ENCODE results near the gene KCNMB4.
"Not testable (repeated sequence)": the region's sequence is repeated elsewhere in the genome, so short reads cannot be mapped to it uniquely, and the experiment has no call there.

Gene KCNMB4

DNA sequence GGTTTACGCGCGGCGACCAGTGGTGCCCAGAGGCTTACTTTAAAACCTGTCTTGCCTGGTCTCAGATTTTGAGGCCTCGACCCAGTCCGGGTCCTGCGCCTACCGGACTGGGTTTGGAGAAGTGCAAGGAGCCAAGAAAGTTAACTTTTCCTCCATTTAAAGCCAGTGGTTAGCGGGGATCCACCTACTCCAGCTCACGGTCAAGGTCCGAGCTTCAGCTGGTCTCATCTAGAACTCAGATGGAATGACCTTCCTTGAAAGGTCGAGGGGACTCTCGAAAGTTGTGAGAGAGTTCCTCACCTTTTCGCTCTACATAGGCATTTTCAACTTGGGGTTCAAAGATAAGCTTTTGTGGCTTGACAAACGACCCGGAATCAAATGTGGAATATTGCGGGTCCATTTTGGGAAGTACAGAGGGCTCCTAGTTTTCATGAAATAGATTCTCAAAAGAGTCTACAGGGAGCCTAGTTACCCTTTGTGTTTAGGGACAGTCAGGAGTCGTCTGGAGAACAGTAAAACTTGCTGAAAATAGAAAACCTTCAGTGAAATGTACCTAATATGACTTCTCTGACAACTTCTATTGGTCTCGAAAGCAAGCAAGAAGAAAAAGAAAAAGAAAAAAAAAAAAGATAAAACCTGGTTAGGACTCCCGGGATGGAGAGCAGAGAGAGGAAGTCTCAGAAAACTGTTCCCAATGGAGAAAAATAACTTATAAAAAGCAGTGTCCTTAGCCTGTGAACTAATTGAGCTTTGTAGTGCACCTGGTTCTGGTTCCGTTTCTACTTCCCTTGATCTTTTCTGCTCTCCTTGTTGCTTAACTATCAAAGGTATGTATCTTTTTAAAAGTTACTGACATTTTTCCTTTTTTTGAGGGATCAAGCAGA, 1.4 kb downstream of the KCNMB4 start:
- TF ChIP-seq CTCF (IDR thresholded peaks at IDR 0.05; ENCODE audit: control insufficient read depth, extremely low read depth, insufficient read depth) = no peak
- DNase-seq (ENCODE audit: low read depth) = no peak
- H3K4me3 ChIP-seq (ENCODE audit: low read depth, low read length) = no peak overlapping the region

DNA sequence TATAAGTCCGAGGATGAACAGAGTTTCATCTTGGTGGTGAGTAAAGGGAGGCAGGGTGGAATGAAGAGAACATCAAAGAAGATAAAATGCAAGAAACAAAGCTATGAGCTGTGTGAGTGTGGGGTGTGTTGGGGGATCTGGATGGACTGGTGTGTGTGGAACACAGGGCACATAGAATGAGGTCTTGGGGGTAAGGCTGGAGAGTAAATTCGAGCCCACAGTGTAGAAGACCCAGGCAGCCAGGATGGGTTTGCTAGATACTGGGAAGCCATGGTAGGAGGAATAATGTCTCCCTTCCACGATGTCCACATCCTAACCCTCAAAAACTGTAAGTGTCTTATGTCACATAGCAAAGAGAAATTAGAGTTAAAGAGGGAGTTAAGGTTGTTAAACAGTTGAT, 6.8 kb downstream of the KCNMB4 start:
- H3K4me3 ChIP-seq (ENCODE audit: low read depth, low read length) = no peak overlapping the region
- no peak for DNase-seq (ENCODE audit: low read depth)
- TF ChIP-seq CTCF (IDR thresholded peaks at IDR 0.05; ENCODE audit: control insufficient read depth, extremely low read depth, insufficient read depth) = no peak

DNA sequence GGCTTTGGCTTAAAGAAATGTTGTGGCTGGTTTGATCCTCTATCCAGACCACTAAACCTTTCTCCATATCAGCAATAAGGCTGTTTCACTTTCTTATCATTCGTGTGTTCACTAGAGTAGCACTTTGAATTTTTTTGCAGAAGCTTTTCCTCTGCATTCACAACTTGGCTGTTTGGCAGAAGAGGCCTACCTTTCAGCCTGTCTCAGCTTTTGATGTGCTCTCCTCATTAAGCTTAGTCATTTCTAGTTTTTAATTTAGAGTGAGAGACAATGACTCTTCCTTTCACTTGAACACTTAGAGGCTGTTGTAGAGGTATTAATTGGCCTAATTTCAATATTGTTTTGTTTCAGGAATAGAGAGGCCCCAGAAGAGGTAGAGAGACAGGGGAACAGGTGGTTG, 13.8 kb downstream of the KCNMB4 start:
- no peak for DNase-seq (ENCODE audit: low read depth)
- no peak overlapping the region for H3K4me3 ChIP-seq (ENCODE audit: low read depth, low read length)
- TF ChIP-seq CTCF (IDR thresholded peaks at IDR 0.05; ENCODE audit: control insufficient read depth, extremely low read depth, insufficient read depth) = no peak

DNA sequence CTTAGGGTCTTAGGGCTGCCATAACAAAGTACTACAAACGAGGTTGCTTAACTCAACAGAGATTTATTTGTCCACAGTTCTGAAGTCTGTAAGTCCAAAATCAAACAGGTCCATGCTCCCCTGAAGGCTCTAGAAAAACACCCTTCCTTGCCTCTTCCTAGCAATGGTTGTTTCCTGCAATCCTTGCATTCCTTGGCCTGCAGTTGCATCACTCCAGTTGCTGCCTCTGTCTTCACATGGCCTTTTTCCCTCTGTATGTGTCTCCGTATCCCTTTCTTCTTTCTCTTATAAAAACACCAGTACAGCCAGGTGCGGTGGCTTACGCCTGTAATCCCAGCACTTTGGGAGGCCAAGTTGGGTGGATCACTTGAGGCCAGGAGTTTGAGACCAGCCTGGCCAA, 17.4 kb downstream of the KCNMB4 start:
- H3K4me3 ChIP-seq (ENCODE audit: low read depth, low read length) = no peak overlapping the region
- no peak for DNase-seq (ENCODE audit: low read depth)
- no peak for TF ChIP-seq CTCF (IDR thresholded peaks at IDR 0.05; ENCODE audit: control insufficient read depth, extremely low read depth, insufficient read depth)

- H3K4me3 ChIP-seq (ENCODE audit: low read depth, low read length) = no peak overlapping the region
- no peak for TF ChIP-seq CTCF (IDR thresholded peaks at IDR 0.05; ENCODE audit: control insufficient read depth, extremely low read depth, insufficient read depth)
- no peak for DNase-seq (ENCODE audit: low read depth)
Observed at GRCh38 chr12:70383886-70384285, 17.8 kb downstream of the KCNMB4 start.

- no peak overlapping the region for H3K4me3 ChIP-seq (ENCODE audit: low read depth, low read length)
- no peak for TF ChIP-seq CTCF (IDR thresholded peaks at IDR 0.05; ENCODE audit: control insufficient read depth, extremely low read depth, insufficient read depth)
- no peak for DNase-seq (ENCODE audit: low read depth)
Observed at GRCh38 chr12:70386771-70387170, 20.7 kb downstream of the KCNMB4 start.

DNA sequence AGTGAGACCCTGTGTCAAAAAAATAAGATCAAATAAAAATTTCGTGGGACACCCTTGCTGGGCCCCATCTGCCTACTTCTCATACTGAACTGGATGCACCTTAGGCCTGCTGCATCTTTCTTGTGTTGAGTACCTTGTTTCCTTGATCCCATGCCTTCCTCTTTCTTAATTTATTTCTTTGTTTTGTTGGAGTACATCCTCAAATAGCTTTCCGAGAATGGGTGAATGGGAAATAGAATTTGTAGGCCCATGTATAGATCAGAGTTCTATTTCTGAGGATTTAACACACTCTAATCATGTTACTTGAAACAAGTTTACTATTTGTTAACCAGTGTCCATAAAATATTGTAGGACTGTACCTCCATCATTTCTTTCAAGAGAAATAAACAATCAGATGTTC, 23.6 kb downstream of the KCNMB4 start:
- no peak for DNase-seq (ENCODE audit: low read depth)
- TF ChIP-seq CTCF (IDR thresholded peaks at IDR 0.05; ENCODE audit: control insufficient read depth, extremely low read depth, insufficient read depth) = no peak
- no peak overlapping the region for H3K4me3 ChIP-seq (ENCODE audit: low read depth, low read length)

- H3K4me3 ChIP-seq (ENCODE audit: low read depth, low read length); DNase-seq (ENCODE audit: low read depth): not testable (repeated sequence)
Observed at GRCh38 chr12:70392631-70393030, 26.5 kb downstream of the KCNMB4 start.

Data from LNCaP clone FGC (cell line).